Measurements from ENCODE around the gene KYAT1. TPM values are rescaled to one million over a fixed set of nuclear protein-coding genes. Genes with fewer than 3 reads are reported as not detected.

KYAT1 gene
- total and polyA plus RNA-seq, 2 of the 13 experiments (the other 11 are each of a cell fraction or from before 2014, with no cell fraction given) = 9.2 to 46.5 TPM

DNA sequence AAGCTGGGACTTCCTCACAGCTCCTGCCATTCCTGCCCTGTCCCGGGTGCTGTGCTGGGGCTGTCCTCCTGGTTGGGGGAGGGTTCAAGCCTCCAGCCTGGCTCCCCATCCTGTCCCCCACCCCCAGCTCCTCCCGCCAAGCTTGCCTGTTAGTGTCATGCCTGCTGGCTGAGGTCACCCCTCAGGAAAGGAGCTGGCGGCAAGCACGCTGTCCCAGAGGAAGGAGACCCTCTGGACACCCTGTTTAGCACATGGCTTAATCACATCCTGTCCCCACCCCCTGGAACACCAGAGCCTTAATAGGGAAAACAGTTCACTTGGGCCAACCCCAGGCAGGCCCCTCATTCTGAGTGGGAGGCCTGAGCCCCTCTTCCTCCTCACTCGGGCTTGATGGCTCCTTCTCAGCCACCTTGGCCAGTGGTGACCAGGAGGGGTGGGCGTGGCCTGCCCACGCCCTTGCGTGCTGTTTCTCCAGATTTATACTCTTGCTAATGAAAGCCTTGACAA, 29.8 kb upstream of the KYAT1 start:
- H3K4me3 ChIP-seq (replicated peaks in 1 of 3; ENCODE audit: insufficient read depth in 1 of 3, low read depth in 2 of 3, low read length in 3 of 3) = no peak overlapping the region
- H3K36me3 ChIP-seq (replicated peaks in 1 of 2; ENCODE audit: control insufficient read depth in 1 of 2, insufficient read depth in 2 of 2, low read length in 2 of 2) = peaks cover 32 to 58% of the 10 kb centered on the region in 2 experiments
- no peak overlapping the region for H2AFZ ChIP-seq (ENCODE audit: low read length)
- 78% methylated on average over 6 of the region's 8 CpGs for WGBS (ENCODE audit: low lambda C conversion rate)
- no peaks in the 10 kb centered on the region for H3K27me3 ChIP-seq (ENCODE audit: control insufficient read depth in 1 of 2, insufficient read depth in 2 of 2, low read length in 2 of 2)
- H4K20me1 ChIP-seq (ENCODE audit: insufficient read depth, low read length) = no peaks in the 10 kb centered on the region
- no TSS peak for BruUV-seq (replicated peaks)
- intact Hi-C loops (cut with micrococcal nuclease; ENCODE audit: unreplicated experiment) = no loop called here
- ATAC-seq (peak; percentile 15), FAIRE-seq (no peak), DNase-seq (ENCODE audit: low spot score) (peak; percentile 80)
- in situ Hi-C loops (cut with HindIII; ENCODE audit: extremely low pct_ligation_motif_present, low pct_unique_long_range_greater_than_20kb) = no loop called here
- ChIA-PET POLR2A (interaction anchor here (0.6 to 2.8 kb wide), 3 partner anchors 11 to 35 kb away, joined by 3 to 14 read pairs (median 3); no protein-coding TSS in a partner anchor), CTCF (ENCODE audit: low intra/inter-chr PET ratio, low total read pairs) (no interaction called here)
- peak overlapping the region; percentile 70 for H3K27ac ChIP-seq (ENCODE audit: extremely low read length, insufficient read depth, low read length)
- peak overlapping the region; percentile 30; the same call in 1 of the 2 replicates for H3K4me2 ChIP-seq (ENCODE audit: low read depth, low read length)
- peak overlapping the region; percentile 13; the same call in 1 of the 2 replicates for H3K9ac ChIP-seq (ENCODE audit: insufficient read depth, low read depth, low read length)
- H3K79me2 ChIP-seq (ENCODE audit: insufficient read depth, low read length) = peaks cover 9% of the 10 kb centered on the region
- no peaks in the 10 kb centered on the region for H3K9me3 ChIP-seq (ENCODE audit: low read length)
- H3K4me1 ChIP-seq (ENCODE audit: insufficient read depth, low read length) = peaks cover 65% of the 10 kb centered on the region
- TF ChIP-seq NBN (conservative IDR thresholded peaks at IDR 0.05) (no peak), TEAD3 (CRISPR knock-in tag; optimal IDR thresholded peaks at IDR 0.05; ENCODE audit: borderline replicate concordance) (peak; percentile 41), ZHX1 (CRISPR knock-in tag; IDR thresholded peaks at IDR 0.05; ENCODE audit: low read depth) (no peak), ZMAT3 (CRISPR knock-in tag; conservative IDR thresholded peaks at IDR 0.05) (no peak), MEIS2 (CRISPR knock-in tag; IDR thresholded peaks at IDR 0.05) (0 out of 2 replicates have a peak, but pooled peaks have one; percentile 31), KDM4B (CRISPR knock-in tag; IDR thresholded peaks at IDR 0.05) (no peak), SOX5 (CRISPR knock-in tag; IDR thresholded peaks at IDR 0.05; ENCODE audit: borderline replicate concordance) (peak; percentile 58; the same call in 1 of the 2 replicates), ZBTB7A (CRISPR knock-in tag; IDR thresholded peaks at IDR 0.05) (peak; percentile 53; the same call in 1 of the 2 replicates), ZBTB8A (CRISPR knock-in tag; IDR thresholded peaks at IDR 0.05; ENCODE audit: borderline replicate concordance, low read depth) (no peak)
- TF ChIP-seq, protein P1, sequence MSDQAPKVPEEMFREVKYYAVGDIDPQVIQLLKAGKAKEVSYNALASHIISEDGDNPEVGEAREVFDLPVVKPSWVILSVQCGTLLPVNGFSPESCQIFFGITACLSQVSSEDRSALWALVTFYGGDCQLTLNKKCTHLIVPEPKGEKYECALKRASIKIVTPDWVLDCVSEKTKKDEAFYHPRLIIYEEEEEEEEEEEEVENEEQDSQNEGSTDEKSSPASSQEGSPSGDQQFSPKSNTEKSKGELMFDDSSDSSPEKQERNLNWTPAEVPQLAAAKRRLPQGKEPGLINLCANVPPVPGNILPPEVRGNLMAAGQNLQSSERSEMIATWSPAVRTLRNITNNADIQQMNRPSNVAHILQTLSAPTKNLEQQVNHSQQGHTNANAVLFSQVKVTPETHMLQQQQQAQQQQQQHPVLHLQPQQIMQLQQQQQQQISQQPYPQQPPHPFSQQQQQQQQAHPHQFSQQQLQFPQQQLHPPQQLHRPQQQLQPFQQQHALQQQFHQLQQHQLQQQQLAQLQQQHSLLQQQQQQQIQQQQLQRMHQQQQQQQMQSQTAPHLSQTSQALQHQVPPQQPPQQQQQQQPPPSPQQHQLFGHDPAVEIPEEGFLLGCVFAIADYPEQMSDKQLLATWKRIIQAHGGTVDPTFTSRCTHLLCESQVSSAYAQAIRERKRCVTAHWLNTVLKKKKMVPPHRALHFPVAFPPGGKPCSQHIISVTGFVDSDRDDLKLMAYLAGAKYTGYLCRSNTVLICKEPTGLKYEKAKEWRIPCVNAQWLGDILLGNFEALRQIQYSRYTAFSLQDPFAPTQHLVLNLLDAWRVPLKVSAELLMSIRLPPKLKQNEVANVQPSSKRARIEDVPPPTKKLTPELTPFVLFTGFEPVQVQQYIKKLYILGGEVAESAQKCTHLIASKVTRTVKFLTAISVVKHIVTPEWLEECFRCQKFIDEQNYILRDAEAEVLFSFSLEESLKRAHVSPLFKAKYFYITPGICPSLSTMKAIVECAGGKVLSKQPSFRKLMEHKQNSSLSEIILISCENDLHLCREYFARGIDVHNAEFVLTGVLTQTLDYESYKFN (CRISPR knock-in tag; conservative IDR thresholded peaks at IDR 0.05) = peak; percentile 42; the same call in 1 of the 2 replicates
- TF ChIP-seq, protein P2, sequence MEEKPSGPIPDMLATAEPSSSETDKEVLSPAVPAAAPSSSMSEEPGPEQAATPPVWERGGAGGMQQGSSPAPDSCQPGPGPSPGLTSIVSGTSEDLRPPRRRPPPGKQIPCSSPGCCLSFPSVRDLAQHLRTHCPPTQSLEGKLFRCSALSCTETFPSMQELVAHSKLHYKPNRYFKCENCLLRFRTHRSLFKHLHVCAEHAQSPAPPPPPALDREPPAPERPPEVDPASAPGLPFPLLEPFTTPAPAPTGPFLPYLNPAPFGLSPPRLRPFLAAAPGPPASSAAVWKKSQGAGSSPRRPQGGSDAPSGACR (CRISPR knock-in tag; IDR thresholded peaks at IDR 0.05) = no peak
- TF ChIP-seq, protein P3, sequence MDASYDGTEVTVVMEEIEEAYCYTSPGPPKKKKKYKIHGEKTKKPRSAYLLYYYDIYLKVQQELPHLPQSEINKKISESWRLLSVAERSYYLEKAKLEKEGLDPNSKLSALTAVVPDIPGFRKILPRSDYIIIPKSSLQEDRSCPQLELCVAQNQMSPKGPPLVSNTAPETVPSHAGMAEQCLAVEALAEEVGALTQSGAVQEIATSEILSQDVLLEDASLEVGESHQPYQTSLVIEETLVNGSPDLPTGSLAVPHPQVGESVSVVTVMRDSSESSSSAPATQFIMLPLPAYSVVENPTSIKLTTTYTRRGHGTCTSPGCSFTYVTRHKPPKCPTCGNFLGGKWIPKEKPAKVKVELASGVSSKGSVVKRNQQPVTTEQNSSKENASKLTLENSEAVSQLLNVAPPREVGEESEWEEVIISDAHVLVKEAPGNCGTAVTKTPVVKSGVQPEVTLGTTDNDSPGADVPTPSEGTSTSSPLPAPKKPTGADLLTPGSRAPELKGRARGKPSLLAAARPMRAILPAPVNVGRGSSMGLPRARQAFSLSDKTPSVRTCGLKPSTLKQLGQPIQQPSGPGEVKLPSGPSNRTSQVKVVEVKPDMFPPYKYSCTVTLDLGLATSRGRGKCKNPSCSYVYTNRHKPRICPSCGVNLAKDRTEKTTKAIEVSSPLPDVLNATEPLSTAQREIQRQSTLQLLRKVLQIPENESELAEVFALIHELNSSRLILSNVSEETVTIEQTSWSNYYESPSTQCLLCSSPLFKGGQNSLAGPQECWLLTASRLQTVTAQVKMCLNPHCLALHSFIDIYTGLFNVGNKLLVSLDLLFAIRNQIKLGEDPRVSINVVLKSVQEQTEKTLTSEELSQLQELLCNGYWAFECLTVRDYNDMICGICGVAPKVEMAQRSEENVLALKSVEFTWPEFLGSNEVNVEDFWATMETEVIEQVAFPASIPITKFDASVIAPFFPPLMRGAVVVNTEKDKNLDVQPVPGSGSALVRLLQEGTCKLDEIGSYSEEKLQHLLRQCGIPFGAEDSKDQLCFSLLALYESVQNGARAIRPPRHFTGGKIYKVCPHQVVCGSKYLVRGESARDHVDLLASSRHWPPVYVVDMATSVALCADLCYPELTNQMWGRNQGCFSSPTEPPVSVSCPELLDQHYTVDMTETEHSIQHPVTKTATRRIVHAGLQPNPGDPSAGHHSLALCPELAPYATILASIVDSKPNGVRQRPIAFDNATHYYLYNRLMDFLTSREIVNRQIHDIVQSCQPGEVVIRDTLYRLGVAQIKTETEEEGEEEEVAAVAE (CRISPR knock-in tag; IDR thresholded peaks at IDR 0.05; ENCODE audit: borderline replicate concordance) = 0 out of 2 replicates have a peak, but pooled peaks have one; percentile 23
